NCI-H446 treated with DMSO at 0.1 percent for 48 hours (cell line): ENCODE measurements around the gene MGMT.

ENCODE experiments used
- DNase-seq: peaks from one replicate; lab custom pipeline; 2025; lab: John Stamatoyannopoulos, UW

The MGMT gene

GRCh38 chr10:129655007-129655678 lies 188.1 kb downstream of the MGMT start:
- no peak for DNase-seq

GRCh38 chr10:129655679-129656031 lies 188.6 kb downstream of the MGMT start:
- DNase-seq: no peak

GRCh38 chr10:129656642-129657041 lies 189.6 kb downstream of the MGMT start:
- DNase-seq: no peak

- no peak for DNase-seq
These were observed 190.4 kb downstream of the MGMT start for GRCh38 chr10:129657297-129658017.

- no peak for DNase-seq
These were observed 191.5 kb downstream of the MGMT start for GRCh38 chr10:129658376-129659072.

GRCh38 chr10:129659508-129660268 lies 192.6 kb downstream of the MGMT start:
- no peak for DNase-seq

GRCh38 chr10:129660569-129660968 lies 193.5 kb downstream of the MGMT start:
- DNase-seq: no peak

- DNase-seq: no peak
These were observed 195.4 kb downstream of the MGMT start for GRCh38 chr10:129662426-129662825.

- DNase-seq: no peak
These were observed 203.1 kb downstream of the MGMT start for GRCh38 chr10:129670124-129670523.

- DNase-seq: no peak
These were observed 206.3 kb downstream of the MGMT start for GRCh38 chr10:129673292-129673691.

- no peak for DNase-seq
These were observed 208.2 kb downstream of the MGMT start for GRCh38 chr10:129675027-129675769.

- no peak for DNase-seq
These were observed 209.0 kb downstream of the MGMT start for GRCh38 chr10:129676014-129676413.

GRCh38 chr10:129677377-129677927 lies 210.4 kb downstream of the MGMT start:
- DNase-seq: no peak

- DNase-seq: no peak
These were observed 211.1 kb downstream of the MGMT start for GRCh38 chr10:129678186-129678585.

- no peak for DNase-seq
These were observed 212.2 kb downstream of the MGMT start for GRCh38 chr10:129679207-129679606.

GRCh38 chr10:129680661-129681344 lies 213.8 kb downstream of the MGMT start:
- DNase-seq: no peak

GRCh38 chr10:129681856-129682255 lies 214.8 kb downstream of the MGMT start:
- no peak for DNase-seq

- no peak for DNase-seq
These were observed 216.5 kb downstream of the MGMT start for GRCh38 chr10:129683519-129683918.

- DNase-seq: no peak
These were observed 216.9 kb downstream of the MGMT start for GRCh38 chr10:129683920-129684319.

- no peak for DNase-seq
These were observed 218.2 kb downstream of the MGMT start for GRCh38 chr10:129685271-129685670.

- no peak for DNase-seq
These were observed 222.6 kb downstream of the MGMT start for GRCh38 chr10:129689671-129690071.
